Measurements from ENCODE around the gene LRRC8D. TPM values are rescaled to one million over a fixed set of nuclear protein-coding genes. Genes with fewer than 3 reads are reported as not detected.

Gene LRRC8D
- total RNA-seq, 1 experiment from 2014 or later: 37.2 TPM

GRCh38 chr1:89866568-89866967 is 45.7 kb downstream of the LRRC8D start:
- Mint-ChIP-seq H3K27me3 (ENCODE audit: low read depth) (no peaks in the 10 kb centered on the region), H3K4me1 (peaks cover 36 to 46% of the 10 kb centered on the region in 2 experiments), H3K9me3 (no peaks in the 10 kb centered on the region), H3K27ac (0 out of 7 replicates have a peak overlapping the region, but pooled peaks of 1 of the 3 experiments have one; percentile 4), H3K36me3 (ENCODE audit: insufficient read depth in 1 of 3, low read depth in 3 of 3) (peaks cover 20 to 23% (median 21%) of the 10 kb centered on the region in 3 experiments; a peak in 6 of 7 replicates), H3K4me3 (no peak overlapping the region)
- H3K18ac ChIP-seq (ENCODE audit: insufficient read length, low read depth, low read length): no peak overlapping the region
- H3K27me3 ChIP-seq (ENCODE audit: insufficient read depth, low read length): no peaks in the 10 kb centered on the region
- H3T11ph ChIP-seq (ENCODE audit: low read length): no peak overlapping the region
- no peaks in the 10 kb centered on the region for H4K20me1 ChIP-seq (ENCODE audit: control insufficient read depth, insufficient read depth, insufficient read length)
- no peaks in the 10 kb centered on the region for H3K9me3 ChIP-seq (ENCODE audit: control insufficient read depth, low read depth, low read length)
- H4K91ac ChIP-seq (ENCODE audit: insufficient read length, low read depth, low read length): no peak overlapping the region
- WGBS (ENCODE audit: extremely low coverage, insufficient read length, low lambda C conversion rate): no CpG with 5 or more reads among the region's 7 CpGs
- H3K14ac ChIP-seq (ENCODE audit: insufficient read depth, low read length): no peak overlapping the region
- no peak overlapping the region for H2AK5ac ChIP-seq (ENCODE audit: insufficient read length, low read length)
- H3K9ac ChIP-seq (ENCODE audit: extremely low read depth, insufficient read length, low read length): no peak overlapping the region
- no peak overlapping the region for H2BK15ac ChIP-seq (ENCODE audit: low read depth, low read length)
- no peak overlapping the region for H4K5ac ChIP-seq (ENCODE audit: insufficient read length, low read depth, low read length)
- H3K23me2 ChIP-seq (ENCODE audit: insufficient read length, low read depth, low read length, poor library complexity, severe bottlenecking): no peaks in the 10 kb centered on the region
- H4K8ac ChIP-seq (replicated peaks; ENCODE audit: insufficient read length, low read depth, low read length): no peak overlapping the region
- no peaks in the 10 kb centered on the region for H3K79me1 ChIP-seq (ENCODE audit: insufficient read depth, low read depth, low read length, poor library complexity, severe bottlenecking)
- TF ChIP-seq CTCF (conservative IDR thresholded peaks at IDR 0.05): no peak
- no peak overlapping the region for H2BK12ac ChIP-seq (ENCODE audit: insufficient read length, low read depth, low read length)
- H3K4ac ChIP-seq (ENCODE audit: low read depth, low read length): no peak overlapping the region
- H3K4me1 ChIP-seq (ENCODE audit: insufficient read depth, low read length): peaks cover 3% of the 10 kb centered on the region; the same call in 1 of the 2 replicates
- no peak overlapping the region for H2BK120ac ChIP-seq (ENCODE audit: low read depth, low read length, poor library complexity, severe bottlenecking)
- H2BK5ac ChIP-seq (ENCODE audit: insufficient read length, low read length): no peak overlapping the region
- no peak overlapping the region for H2BK20ac ChIP-seq (ENCODE audit: low read depth, low read length, poor library complexity, severe bottlenecking)
- no peak for DNase-seq
- H3K79me2 ChIP-seq (ENCODE audit: insufficient read depth, low read length): 0 out of 2 replicates have a peak, but pooled peaks cover 2% of the 10 kb centered on the region
- no peak overlapping the region for H3K23ac ChIP-seq (ENCODE audit: insufficient read length, low read depth, low read length)
- H3K56ac ChIP-seq (ENCODE audit: insufficient read length, low read depth, low read length): no peak overlapping the region
- H3K27ac ChIP-seq (ENCODE audit: insufficient read length, low read depth, low read length): no peak overlapping the region
- H2AFZ ChIP-seq (ENCODE audit: low read length): no peak overlapping the region
- no peak overlapping the region for H3K4me2 ChIP-seq (ENCODE audit: insufficient read depth, insufficient read length, low read length)

Data from H9 (cell line).